Thoracic aorta (tissue), 2 donors: ENCODE results near the gene BICD1. TPM values are rescaled to one million over a fixed set of nuclear protein-coding genes. Genes with fewer than 3 reads are reported as not detected.

Experiments
- ATAC-seq: fragments of 150-250 bp; one replicate; pipeline ENCODE4 v1.8.0; 2017; ENCODE audit warnings: low read depth; ENCODE audit not compliant: insufficient number of reproducible peaks, low FRiP score
- DNase-seq: peaks from one replicate; pipeline ENCODE4 v3.0.0-alpha.2; 2020; ENCODE audit warnings: low spot score
- H3K27ac ChIP-seq, 2 donors: fragments of 200-600 bp; sonication (generic); 1 replicate in 1 of 2; 2 replicates in 1 of 2; pipeline ENCODE4 v1.5.1; 2016; ENCODE audit warnings: mild to moderate bottlenecking in 2 of 2, moderate library complexity in 2 of 2
- H3K27me3 ChIP-seq: fragments of 200-600 bp; sonication (generic); replicated peaks from 2 replicates; pipeline ENCODE4 v1.6.0; 2016; ENCODE audit warnings: mild to moderate bottlenecking; ENCODE audit not compliant: insufficient read depth
- H3K36me3 ChIP-seq: fragments of 200-600 bp; sonication (generic); one replicate; pipeline ENCODE4 v1.5.1; 2016
- H3K4me1 ChIP-seq, 2 donors: fragments of 200-600 bp; sonication (generic); 1 replicate in 1 of 2; 2 replicates in 1 of 2; pipeline versions ENCODE4 v1.5.1 to v1.6.0; 2016; ENCODE audit warnings: low read depth in 2 of 2, mild to moderate bottlenecking in 1 of 2; ENCODE audit not compliant: control insufficient read depth in 1 of 2
- H3K4me3 ChIP-seq: fragments of 200-600 bp; sonication (generic); 2 replicates; pipeline ENCODE4 v1.5.1; 2016; ENCODE audit warnings: mild to moderate bottlenecking
- H3K9me3 ChIP-seq: fragments of 200-600 bp; sonication (generic); 2 replicates; pipeline ENCODE4 v1.5.1; 2016
- total RNA-seq, 2 donors: library from RNA; depleted of rRNA; stranded (reverse); fragments of >200 nt; gene quantifications; one replicate each; pipeline versions ENCODE4 v1.1.0 to v1.2.3, GENCODE V29; 2016
- TF ChIP-seq, protein P1 (sequence below): fragments of 200-600 bp; sonication (generic); IDR thresholded peaks from one replicate; pipeline ENCODE4 v1.5.1; 2019; ENCODE audit warnings: antibody characterized with exemption

Gene BICD1
- total RNA-seq, 2 donors from 2014 or later, result 18.7 to 44.7 TPM

DNA sequence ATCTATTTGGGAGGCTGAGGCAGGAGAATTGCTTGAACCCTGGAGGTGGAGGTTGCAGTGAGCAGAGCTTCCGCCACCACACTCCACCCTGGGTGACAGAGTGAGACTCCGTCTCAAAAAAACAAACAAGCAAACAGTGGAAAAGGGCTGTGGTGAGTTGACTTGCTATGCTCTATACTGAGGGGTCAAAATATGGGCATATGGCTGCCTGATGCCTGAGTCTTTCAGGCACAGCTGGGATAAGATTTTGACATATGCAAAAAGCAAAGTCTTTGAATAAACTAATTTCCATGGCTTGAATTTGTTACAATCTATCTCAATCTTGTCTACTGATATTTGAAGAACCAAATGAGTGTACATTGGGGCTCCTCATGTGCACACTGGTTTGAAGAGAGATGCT lies 40.4 kb upstream of the BICD1 start:
- DNase-seq, result no peak
- no peak overlapping the region for H3K4me3 ChIP-seq
- TF ChIP-seq, protein P1, sequence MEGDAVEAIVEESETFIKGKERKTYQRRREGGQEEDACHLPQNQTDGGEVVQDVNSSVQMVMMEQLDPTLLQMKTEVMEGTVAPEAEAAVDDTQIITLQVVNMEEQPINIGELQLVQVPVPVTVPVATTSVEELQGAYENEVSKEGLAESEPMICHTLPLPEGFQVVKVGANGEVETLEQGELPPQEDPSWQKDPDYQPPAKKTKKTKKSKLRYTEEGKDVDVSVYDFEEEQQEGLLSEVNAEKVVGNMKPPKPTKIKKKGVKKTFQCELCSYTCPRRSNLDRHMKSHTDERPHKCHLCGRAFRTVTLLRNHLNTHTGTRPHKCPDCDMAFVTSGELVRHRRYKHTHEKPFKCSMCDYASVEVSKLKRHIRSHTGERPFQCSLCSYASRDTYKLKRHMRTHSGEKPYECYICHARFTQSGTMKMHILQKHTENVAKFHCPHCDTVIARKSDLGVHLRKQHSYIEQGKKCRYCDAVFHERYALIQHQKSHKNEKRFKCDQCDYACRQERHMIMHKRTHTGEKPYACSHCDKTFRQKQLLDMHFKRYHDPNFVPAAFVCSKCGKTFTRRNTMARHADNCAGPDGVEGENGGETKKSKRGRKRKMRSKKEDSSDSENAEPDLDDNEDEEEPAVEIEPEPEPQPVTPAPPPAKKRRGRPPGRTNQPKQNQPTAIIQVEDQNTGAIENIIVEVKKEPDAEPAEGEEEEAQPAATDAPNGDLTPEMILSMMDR, result no peak
- H3K4me1 ChIP-seq, result no peaks in the 10 kb centered on the region
- no peaks in the 10 kb centered on the region for H3K36me3 ChIP-seq
- H3K27ac ChIP-seq, result no peak overlapping the region
- ATAC-seq, result no peak
- no peaks in the 10 kb centered on the region for H3K27me3 ChIP-seq
- no peaks in the 10 kb centered on the region for H3K9me3 ChIP-seq

DNA sequence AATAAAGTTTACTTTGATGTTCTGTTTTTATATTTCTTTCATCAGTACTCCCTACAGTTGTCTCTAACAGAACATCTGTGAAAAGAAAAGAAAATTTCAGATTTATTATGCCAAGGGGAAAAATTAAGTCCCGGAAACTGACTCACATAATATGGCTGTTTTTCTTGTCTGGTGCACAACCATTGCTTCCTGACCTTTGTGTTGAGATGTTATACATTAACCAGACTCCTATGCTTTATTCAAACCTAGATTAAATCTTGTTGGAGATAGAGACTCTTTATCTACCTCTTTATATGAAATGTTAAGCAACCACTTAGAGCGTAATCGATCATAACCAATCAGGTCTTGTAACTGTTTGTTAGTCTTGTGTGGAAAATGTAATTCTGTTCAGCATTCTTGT lies 37.6 kb upstream of the BICD1 start:
- no peaks in the 10 kb centered on the region for H3K9me3 ChIP-seq
- no peak for ATAC-seq
- H3K4me3 ChIP-seq, result no peak overlapping the region
- no peaks in the 10 kb centered on the region for H3K36me3 ChIP-seq
- DNase-seq, result no peak
- H3K4me1 ChIP-seq, result no peaks in the 10 kb centered on the region
- H3K27ac ChIP-seq, result no peak overlapping the region
- H3K27me3 ChIP-seq, result no peaks in the 10 kb centered on the region
- TF ChIP-seq, protein P1, result no peak

DNA sequence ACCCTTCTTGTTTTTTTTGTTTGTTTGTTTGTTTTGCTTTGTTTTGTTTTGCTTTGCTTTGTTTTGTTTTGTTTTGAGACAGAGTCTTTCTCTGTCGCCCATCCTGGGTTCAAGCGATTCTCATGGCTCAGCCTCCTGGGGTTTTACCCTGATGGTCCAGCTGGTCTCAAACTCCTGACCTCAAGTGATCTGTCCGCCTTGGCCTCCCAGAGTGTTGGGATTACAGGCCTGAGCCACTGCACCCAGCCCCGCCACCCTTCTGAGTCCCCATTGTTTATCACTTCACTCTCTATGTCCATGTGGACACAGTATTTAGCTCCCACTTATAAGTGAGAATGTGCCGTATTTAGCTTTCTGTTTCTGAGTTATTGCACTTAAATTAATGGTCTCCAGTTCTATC lies 36.9 kb upstream of the BICD1 start:
- H3K9me3 ChIP-seq, result no peaks in the 10 kb centered on the region
- TF ChIP-seq, protein P1, result no peak
- no peak for ATAC-seq
- H3K36me3 ChIP-seq, result no peaks in the 10 kb centered on the region
- no peak overlapping the region for H3K4me3 ChIP-seq
- no peak overlapping the region for H3K27ac ChIP-seq
- DNase-seq, result no peak
- no peaks in the 10 kb centered on the region for H3K4me1 ChIP-seq
- no peaks in the 10 kb centered on the region for H3K27me3 ChIP-seq

DNA sequence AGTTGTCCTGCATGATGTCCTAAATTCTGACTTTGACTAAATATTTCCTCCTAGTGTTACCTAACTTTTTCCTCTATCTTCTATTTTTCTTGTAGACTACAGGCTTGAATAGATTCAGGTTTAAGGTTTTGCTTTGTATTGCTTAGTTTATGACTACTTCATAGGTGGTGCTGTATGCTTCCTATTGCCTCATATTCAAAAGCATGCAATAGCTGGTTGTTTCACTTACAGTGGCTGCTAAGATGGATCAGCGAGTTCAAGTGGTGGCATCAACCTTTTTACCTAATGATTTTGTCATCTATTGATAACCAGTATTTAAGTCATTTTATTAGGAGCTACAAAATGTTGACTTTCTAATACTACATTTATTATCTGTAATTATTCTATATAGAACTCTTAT lies 36.3 kb upstream of the BICD1 start:
- ATAC-seq (no peak), DNase-seq (no peak)
- Histone ChIP-seq H3K4me1 (no peaks in the 10 kb centered on the region), H3K4me3 (no peak overlapping the region), H3K36me3 (no peaks in the 10 kb centered on the region), H3K27ac (no peak overlapping the region), H3K27me3 (no peaks in the 10 kb centered on the region), H3K9me3 (no peaks in the 10 kb centered on the region)
- TF ChIP-seq, protein P1, result no peak

DNA sequence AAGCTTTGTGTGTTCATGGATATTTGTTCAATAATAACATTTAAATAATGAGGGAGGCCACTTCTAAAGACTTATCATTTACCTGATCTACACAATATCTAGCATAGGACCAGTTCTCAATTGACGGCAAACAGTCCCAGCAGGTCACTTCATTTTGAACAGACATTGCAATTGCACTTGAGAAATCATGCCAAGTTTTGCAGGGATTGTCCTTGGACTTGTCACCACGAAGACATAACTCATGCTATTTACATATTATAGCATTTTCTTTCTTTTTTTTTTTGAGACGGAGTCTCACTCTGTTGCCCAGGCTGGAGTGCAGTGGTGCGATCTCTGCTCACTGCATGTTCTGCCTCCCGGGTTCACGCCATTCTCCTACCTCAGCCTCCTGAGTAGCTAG lies 34.5 kb upstream of the BICD1 start:
- no peak for ATAC-seq
- DNase-seq, result no peak
- Histone ChIP-seq H3K27me3 (no peaks in the 10 kb centered on the region), H3K27ac (no peak overlapping the region), H3K4me3 (no peak overlapping the region), H3K9me3 (no peaks in the 10 kb centered on the region), H3K36me3 (no peaks in the 10 kb centered on the region), H3K4me1 (no peaks in the 10 kb centered on the region)
- TF ChIP-seq, protein P1, result no peak
